ENCODE measurements around the gene FBXO7.
A peak's percentile ranks its signal among the peaks of the same experiment; 100 is the strongest.
"Not testable (repeated sequence)": the region's sequence is repeated elsewhere in the genome, so short reads cannot be mapped to it uniquely, and the experiment has no call there.

The FBXO7 gene

DNA sequence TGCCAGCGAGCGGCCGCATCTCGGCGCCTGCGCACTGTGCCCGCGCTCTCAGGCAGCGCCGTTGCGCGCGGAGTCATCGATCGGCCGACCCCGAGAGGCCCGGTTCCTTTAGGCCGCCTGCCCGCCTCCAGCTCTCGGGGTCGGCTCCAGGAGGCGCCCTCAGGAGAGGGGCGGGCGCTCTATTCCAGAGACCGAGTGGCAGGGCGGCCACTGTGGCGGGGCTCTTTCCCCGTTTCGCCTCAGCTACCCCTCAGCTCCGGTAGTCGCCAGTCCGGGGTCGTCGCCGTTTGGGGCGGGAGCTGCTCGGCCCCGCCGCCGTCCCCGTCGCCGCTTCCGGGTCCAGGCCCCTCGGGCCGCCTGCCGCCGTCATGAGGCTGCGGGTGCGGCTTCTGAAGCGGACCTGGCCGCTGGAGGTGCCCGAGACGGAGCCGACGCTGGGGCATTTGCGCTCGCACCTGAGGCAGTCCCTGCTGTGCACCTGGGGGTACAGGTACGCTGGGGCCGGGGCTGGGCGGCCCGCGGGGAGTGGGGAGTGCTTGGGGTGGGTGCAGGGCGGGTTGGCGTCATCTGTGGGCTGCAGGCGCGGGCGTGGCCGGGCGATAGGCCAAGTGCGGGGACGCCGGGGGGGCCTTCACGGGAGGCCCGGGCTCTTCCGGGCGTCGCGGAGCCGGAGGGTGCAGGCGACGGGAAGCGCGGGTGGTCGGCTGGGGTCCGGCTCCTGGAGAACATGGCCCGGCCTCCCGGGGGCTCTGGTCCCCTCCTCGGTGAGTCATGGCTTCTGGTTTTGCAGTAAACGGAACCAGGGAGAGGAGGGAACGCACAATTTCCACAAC is at the start of gene FBXO7:
Gene FBXO7, plus strand, starts transcription at position 177 of the 833 bp plus-strand sequence. Its CDS starts 192 bp downstream, at position 369.
- peak; percentile 80 to 93 for DNase-seq

- no peak for DNase-seq
Observed at GRCh38 chr22:32426881-32427280, 47.7 kb upstream of the FBXO7 start.

GRCh38 chr22:32430352-32430751 is 44.3 kb upstream of the FBXO7 start:
- DNase-seq = no peak

DNA sequence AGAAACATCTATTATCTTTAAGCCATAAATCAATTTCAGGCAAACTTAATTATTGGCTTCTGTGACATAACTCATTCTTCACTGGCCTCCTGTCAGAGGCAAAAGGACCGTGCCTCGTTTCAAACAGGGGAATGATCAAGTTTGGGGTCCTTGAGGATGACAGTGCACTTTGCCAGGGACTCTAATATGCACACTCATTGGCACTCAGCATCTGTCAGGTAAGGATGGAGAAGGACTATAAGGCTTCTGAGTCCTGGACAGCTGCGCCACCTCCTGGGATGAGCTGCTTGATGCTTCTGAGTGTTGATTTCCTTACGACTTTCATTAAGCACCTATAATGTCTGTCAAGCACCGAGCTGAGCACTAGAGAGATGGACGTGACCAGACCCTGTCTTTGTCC is 30.5 kb upstream of the FBXO7 start:
- DNase-seq = peak in 1 of 2 experiments; percentile 22

- no peak for DNase-seq
Observed at GRCh38 chr22:32446321-32446720, 28.3 kb upstream of the FBXO7 start.

DNA sequence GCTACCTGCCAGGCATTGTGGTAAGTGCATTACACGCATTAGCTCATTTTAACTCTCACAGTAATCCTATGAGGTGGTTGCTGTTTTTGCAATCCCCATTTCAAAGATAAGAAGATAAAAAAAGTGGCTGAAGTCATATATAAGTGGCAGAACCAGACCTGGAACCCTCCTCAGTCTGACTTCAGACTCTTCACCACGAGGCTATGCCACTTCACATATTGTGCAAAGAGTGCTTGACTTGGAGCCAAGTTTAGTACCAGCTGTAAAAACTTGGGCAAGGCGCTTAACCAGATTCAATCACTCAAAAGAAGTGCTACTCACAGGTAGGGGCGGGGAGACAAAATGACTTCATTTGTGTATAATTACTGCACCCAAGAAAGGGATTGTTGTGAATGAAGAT is 25.6 kb upstream of the FBXO7 start:
- no peak for DNase-seq

DNA sequence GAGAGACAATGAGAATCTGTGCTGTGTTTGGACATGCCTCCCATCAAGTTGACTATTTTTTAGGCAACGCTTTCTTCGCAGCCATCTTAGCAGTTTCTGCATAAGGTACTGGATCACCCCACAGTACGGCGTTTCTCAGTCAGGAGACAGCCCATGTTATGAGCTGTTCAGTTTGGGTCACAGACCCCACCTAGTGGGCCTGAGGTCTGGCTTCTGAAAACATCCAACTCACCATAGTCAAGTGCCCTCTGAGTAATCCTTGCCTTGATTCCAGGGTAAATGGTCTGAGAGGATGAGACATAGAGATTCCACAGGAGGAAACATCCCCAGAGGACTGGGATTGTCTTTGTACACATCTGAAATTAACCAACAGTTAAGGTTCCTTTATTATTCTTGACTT is 17.6 kb upstream of the FBXO7 start:
- no peak for DNase-seq

- DNase-seq = no peak
Observed at GRCh38 chr22:32462452-32462851, 12.2 kb upstream of the FBXO7 start.

GRCh38 chr22:32465661-32466060 is 8.9 kb upstream of the FBXO7 start:
- no peak for DNase-seq

DNA sequence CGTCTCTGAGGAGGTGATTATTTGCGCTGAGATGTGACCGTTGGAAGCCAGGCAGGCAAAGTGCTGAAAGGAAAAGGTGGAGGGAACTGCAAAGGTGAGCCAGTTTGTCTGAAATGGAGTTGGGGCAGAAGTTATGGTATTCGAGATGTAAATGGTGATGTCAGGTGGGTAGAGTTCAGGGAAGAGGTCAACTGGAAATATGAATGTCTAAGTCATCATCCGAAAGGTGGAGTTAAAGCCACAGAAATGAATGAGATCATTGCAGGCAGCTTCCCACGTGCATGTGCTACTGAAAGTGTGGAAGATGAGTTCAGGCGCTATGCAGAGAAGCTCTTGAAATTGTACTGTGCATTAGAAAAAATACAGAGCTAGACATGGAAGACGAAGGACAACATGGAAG is 8.1 kb upstream of the FBXO7 start:
- DNase-seq = no peak

DNA sequence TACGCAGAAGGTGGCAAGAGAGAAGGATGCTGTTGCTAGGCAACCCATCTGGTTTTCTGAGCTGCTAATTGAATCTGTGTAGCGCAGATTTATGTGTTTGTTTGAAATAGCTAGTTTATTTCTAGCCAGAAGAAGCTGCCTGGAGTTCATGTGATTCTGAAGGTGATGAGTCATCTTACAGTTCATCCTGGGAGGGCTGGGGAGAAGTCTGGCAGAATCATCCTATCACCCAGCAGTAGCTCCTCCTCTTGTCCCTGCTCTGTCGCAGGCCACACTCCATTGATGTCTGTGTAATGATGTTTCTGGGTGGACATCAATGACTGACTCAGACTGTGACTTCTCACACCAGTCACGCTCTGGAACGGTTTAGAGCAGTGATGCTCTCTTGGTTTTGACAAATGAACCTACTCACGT is 4.8 kb upstream of the FBXO7 start:
- DNase-seq = no peak

GRCh38 chr22:32473388-32473952 is 1.1 kb upstream of the FBXO7 start:
- peak; percentile 10 to 42 for DNase-seq

- no peak for DNase-seq
Observed at GRCh38 chr22:32475468-32476010, 928 bp downstream of the FBXO7 start.

DNA sequence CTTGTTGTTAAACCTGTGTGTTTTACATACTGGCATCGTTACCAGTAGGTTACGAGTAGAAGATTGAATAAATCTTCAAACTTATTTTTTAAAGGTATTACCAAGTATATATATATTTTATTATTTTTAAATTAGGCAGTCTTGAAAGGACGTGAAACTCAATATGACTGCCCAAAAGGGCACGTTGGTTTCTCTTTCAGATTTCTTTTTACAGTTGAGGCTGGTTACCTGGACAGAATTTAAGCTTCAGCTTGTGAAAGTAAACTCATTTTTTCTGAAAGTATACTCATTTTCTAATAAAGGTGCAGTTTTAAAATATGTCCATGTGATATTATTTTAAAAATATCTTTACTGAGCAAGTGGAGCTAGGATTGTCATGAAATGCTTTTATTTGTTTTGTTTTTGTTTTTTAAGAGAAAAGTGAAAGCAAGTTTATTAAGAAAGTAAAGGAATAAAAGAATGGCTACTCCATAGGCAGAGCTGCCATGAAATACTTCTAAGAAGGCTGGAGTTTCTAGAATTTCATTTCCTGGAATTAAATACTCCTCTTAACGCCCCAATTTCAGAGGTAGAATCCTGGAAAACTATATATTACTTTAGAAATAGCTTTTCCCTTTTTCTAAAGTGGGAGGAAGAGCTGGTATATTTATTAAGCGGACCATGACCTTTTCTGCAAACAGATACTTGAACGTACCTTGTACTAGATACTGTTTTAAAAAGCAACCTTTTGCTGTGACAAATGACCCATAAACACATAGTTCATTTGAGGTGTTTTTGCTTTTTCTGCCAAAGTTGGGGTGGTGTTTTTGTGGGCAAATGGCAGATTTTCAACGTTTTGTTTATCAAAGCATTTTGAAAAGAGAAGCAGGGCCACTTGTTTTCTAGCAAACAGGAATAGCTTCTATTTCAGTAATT is 1.9 kb downstream of the FBXO7 start:
- no peak for DNase-seq

DNA sequence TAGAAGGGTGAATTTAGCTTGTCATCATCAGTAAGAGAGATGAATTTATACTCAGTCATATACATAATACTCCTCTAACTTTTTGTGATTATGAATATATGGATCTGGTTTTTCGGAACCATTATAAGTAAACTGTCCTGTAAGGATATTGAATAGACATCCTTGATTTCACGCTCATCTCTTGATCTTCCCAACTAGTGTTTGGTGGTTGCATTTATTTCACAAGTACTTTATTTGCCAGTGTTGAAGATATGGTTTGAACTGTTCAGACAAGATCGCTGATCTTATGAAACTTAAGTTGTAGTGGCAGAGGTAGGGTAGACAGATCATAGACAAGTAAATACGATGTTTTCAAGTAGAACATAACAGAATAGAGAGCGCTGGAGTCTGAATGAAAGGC is 3.0 kb downstream of the FBXO7 start:
- no peak for DNase-seq

- not testable (repeated sequence) for DNase-seq
Observed at GRCh38 chr22:32478552-32478951, 3.9 kb downstream of the FBXO7 start.

- no peak for DNase-seq
Observed at GRCh38 chr22:32478994-32479393, 4.4 kb downstream of the FBXO7 start.

- DNase-seq = no peak
Observed at GRCh38 chr22:32480238-32480637, 5.6 kb downstream of the FBXO7 start.

DNA sequence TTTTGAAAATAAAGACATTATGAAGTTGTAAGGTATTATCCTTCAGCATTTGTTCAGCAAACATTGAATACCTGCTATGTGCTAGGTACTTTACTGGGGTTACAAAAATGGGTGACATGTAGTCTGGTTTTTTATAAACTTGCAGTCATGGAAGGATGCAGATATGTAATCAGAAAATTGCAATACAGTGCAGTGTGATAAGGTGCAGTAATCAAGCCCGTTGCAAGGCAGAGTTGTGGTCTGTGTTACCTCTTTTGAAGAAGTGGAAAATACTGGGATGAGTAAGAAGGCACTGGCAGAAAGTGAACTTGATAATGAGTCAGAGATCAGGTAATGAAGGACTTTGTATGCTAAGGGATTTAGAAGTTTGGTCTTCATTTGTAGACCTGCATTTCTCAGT is 8.1 kb downstream of the FBXO7 start:
- DNase-seq = no peak

- no peak for DNase-seq
Observed at GRCh38 chr22:32486656-32487390, 12.2 kb downstream of the FBXO7 start.

DNA sequence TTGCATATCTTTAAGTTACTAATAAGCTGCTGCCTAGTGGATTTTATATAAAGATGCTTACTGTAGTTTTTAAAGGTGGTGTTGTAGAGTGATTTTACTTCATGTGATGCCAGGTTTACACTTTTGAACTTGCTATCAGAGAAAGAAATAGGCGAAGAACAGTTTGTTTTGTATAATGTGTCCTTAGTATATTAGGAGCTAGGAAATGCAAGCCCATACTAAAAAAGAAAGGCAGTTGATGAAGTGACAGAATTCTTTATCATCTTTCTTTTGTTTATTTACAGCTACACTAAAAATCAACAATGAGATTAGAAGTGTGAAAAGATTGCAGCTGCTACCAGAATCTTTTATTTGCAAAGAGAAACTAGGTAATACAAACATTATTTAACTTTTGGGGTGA is 12.8 kb downstream of the FBXO7 start:
- no peak for DNase-seq

GRCh38 chr22:32489377-32489776 is 14.8 kb downstream of the FBXO7 start:
- DNase-seq = no peak

DNA sequence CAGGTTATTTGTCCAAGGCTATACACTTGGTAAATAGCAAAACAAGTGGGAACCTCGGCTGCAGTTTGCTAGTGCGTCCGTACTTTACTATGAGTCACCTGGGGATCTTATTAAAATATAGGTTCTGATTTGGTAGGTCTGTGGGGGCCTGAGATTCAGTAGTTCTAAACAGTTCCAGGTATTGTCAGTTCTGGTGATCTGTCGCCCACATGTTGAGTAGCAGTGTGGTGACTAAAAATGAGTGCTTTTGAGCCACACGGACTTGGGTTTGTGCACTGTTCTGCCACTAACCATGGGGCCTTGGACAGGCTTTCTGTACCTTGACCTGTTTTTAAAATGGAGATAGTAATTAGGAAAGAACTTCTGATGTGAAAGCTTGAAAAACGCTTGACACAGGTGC is 15.7 kb downstream of the FBXO7 start:
- DNase-seq = no peak
